ENCODE measurements around the gene CYP27B1.
A peak's percentile ranks its signal among the peaks of the same experiment; 100 is the strongest.

CYP27B1 gene

DNA sequence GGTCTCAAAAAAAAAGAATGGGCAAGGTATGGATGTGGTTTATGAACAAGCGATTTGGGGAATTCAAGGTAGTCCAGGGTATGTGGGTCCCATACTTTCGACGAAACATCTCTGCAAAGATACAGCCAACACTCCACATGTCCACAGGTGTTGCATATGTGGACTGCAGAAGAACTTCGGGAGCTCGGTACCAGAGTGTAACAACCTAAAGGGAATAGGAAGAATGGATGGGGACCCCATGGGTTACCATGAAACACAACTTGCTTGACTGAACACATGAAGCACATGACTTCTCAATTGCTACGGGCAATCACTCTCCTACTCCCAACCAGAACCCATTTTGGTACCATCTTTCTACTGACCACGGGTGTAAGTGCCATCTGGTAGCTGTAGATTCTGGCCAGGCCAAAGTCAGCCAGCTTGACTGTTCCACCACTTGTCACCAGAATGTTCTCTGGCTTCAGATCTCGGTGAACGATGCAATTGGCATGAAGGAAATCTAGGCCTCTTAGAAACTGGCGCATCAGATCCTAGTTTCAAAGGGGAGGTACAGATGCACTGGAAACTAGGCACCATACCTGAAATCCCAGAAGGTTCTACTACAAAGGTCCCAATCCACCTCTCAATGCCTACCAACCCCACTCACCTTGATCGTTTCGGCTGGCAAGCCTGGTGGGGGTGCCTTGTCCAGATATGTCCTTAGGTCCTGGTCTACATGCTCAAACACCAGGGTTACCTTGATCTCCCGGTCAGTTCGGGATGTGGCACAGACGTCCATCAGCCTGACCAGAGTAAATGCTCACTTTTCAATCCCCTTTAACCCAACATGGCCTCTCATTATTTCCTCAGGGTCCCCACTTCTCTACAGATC is 16.1 kb downstream of the CYP27B1 start:
- no peak for DNase-seq

DNA sequence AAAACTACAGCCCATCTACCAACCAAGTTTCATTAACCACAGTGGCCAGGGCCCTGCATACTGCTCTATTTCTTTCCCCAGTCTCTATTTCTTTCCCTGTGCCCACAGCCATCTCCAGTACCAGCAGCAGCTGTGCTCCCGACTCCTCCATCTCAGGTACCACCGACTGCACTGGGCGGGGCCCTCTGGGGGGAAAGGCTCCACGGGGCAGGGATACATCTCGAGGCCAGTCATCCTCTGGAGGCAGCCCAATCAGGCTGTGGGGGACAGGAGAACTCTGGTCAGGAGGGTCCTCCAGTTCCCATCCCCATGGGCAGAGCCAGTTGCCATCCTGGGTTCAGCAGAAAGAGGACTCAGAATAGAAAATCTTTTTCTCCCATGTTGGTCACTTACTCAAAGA is 17.8 kb downstream of the CYP27B1 start:
- no peak for DNase-seq

DNA sequence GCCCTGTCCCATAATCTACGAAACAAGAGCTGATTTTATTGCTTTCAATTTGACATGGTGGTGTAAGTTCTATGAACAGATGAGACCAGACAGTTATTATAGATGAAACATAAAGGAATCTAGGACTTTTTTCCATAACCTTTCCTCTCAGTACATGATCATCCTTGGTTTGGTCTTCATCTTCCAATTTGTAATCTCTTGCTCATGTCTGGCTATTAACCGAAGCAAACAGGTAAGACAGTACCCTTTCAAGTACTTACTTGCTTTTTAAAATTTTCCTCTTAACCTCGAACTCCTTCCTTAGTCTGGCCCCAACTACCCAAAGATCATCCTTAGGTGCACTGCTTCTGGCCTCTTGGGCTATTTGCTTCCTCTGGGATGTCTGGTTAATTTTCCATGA is 20.9 kb downstream of the CYP27B1 start:
- no peak for DNase-seq

DNA sequence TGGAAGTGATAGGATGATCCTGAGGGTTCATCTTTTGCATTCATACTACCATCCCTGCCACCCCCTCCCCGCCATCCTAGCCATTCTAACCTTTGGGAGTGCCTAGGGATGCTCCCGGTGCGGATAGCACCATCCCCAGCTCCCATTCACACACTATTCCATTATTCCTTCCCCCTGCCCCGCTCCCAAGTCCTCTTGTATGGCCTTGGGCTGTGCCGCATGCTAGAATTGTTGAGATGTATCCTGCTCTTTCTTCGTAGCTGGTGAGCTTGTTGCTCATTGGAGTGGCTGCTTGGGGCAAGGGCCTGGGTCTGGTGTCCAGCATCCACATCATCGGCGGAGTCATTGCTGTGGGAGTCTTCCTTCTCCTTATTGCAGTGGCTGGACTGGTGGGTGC is 21.4 kb downstream of the CYP27B1 start:
- DNase-seq: no peak

DNA sequence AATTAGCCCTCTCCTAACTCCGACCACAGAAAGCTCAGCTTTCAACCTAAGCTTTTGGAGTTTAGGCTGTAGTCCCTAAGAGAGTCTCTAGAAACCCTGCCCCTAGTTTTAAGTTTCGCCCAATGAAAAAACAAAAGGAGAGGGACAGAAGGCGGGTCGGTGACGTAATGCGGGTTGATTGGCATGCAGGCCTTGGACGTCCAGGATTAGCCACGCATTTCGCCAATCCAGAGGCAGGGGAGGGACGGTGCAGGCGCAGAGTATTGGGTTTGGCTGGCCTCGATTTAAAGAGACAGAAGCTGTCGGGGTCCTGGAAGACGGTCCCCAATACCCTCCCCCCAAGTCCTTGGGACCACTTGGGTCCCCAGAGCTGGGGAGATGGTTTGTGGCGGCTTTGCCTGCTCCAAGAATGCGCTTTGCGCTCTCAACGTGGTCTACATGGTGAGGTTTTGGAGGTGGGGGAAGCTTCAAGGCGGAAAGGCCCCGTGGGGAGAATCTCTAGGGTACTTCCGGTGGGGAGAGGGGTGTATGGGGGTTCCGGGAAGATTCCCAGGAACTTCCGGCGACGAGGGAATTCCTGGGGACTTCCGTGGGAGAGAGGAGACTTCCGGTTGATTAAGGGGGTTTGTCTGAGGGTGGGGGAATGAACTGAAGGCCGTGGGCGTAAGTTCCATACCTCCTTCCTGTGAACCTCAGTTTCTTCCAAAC is 21.9 kb downstream of the CYP27B1 start, which contains the start of gene TSPAN31:
Gene TSPAN31 (plus strand): TSS at position 263 of the 708 bp plus-strand sequence. CDS start 116 bp downstream, at position 379.
- DNase-seq: peak; percentile 93

DNA sequence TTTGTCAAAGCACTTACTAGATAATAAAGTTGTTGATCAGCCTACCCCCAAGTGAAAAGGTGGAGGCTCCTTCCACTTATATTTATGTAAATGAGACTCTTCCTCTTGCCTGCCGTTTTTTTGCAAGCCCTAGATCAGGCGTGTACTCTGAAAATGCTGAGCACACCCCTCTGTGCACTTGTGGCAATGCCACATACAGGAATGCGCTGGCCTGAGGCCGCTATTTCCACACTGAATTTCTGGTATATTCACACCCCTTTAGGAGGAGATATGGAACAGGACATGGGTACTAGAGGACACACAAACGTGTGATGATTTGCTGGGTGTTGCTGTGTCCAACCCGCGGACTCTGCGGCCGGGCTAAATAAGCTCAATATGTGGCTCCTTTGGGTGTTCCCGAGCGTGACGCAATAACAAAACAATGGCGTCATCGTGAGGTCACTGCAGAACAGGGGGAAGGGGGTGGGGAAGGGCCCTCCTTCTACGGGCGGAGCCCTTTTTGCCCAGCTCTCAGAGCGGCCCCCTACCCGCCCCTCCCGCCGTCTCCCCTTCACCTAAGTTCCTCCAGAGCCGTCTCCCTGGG is 22.6 kb downstream of the CYP27B1 start:
- peak; percentile 54 for DNase-seq

DNA sequence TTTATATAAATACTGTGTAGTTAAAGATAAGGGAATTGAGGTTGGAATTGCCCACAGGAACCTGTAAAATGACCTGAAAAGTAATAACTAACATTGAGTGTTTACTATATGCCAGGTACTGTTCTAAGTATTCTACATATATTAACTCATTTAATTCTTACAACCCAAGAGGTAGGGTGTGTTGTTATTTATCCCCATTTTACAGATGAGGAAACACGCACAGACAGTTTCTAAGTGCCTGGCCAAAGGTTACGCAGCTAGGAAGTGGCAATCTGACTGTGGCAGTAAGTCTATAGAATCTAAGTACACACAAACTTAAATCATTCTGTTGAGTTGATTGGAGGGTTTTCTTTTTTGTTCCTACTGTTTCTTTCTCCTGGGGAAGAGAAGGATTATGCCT is 23.1 kb downstream of the CYP27B1 start:
- no peak for DNase-seq

DNA sequence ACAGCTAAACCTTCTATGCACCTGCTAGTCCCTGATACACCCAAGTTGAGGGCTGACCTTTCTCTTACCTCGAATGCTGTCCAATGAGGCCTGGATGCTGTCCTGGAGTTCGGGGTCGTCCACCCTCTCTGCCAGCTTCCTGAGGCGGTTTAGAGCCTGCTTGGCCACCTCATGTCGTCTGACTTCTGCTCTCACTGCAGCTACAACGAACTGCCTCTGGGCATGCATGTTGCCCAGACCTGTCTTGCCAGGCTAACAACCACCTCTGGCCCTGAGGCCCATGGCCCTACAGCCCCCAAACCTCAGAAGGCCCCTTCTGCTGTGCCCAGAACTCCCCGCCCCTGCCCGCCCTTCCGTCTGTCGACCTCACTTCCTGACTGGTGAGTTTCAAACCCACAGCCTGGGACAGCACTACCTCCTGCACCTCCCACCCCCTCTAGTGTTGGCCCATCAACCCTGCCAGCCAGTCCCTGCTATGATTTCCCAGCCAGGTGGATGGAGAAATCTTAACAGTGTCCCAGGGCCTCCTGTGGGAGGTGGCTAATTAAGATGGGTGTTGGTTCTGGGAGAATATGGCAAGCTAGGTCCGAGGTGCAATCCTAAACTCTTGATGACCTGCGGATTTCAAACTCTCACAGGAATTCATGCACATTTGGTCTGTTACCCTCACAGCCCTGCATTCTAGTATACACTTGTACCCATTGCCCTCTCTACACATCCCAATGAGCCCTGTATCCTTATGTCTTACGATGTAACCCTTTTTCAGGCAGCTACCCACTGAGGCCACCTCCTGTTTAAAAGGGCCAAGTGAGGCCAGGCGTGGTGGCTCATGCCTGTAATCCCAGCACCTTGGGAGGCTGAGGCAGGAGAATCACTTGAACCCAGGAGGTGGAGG is 24.8 kb downstream of the CYP27B1 start:
- peak; percentile 79 for DNase-seq

DNA sequence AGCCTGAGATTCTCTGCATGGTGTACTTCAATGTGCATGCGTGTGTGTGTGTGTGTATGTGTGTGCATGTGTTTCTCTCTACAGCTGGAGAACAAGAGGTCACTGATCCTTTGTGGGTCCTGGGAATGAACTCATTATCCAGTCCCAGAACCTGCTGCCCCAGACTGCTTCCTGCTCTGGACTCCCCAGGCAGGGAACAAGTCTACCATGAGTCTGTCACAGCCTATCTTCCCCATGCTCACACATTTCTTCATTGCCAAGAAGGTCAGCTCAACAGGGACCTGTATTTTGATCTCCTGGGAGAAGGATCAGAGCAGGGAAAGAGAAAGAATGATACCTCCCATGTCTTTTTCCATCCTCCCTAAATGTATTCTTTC is 25.5 kb downstream of the CYP27B1 start:
- DNase-seq: no peak

DNA sequence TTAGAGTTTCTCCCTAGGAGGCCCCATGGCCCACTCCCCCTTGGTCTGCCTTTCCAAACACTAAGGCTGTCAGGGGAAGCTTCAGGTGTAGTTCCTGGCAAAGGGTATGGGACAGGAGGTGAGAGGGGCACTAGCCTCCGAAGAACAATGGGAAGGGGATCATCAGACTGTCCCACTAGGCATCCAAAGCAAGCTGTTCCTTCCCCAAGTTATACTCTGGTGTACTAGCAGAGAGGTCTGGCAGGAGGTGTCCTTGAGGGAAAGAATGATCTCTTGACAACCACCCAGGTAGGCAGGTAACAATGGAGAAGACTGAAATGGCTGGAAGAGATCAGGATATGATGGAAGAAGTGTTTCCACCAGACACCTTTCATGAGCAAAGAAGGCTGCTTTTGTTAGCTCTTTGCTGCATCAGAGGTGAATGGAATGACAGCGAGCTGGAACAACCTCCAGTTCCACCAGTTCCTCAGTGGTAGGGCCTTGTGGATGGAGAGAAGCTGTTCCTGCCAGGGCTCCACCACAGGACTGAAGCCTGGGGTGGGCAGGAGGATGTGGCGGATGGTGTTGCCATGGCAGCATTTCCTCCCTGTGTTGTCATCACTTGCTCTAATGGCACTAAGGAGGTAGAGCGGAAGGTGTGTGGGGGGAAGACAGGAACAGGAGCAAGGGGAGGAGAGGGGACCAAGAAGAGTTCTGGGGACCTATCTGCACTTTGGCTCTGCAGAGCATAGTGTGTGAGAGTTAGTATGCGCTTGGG is 26.0 kb downstream of the CYP27B1 start:
- peak; percentile 83 for DNase-seq

DNA sequence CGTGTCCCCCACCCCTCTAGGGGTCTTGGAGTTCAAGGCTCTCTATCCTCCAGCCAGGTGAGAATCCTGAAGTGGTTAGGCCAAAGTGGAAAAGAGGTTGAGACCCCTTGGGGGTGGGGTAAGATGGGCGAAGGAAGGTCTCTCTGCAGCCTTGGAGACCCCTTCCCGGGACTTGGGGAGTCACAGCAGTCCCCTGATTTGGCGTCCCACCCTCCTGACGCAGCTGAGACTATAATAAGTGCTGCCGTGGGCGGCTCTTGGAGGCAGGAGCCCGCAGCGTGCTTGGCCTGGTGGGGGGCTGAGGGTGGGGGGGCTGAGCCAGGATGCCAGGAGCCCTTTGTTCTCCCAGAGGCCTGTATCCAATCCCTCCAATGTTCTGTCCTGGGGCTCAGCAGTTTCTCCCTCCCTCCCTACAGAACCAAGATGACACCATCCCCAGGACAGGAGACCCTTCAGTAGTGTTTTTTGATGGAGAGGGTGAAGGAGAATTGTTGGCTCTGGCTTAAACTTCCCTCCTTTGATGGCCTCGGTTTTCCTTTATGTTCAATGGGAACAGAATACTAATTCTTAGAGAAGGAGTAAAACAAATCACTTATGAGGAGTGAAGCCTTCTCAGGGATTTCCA is 26.9 kb downstream of the CYP27B1 start:
- no peak for DNase-seq

DNA sequence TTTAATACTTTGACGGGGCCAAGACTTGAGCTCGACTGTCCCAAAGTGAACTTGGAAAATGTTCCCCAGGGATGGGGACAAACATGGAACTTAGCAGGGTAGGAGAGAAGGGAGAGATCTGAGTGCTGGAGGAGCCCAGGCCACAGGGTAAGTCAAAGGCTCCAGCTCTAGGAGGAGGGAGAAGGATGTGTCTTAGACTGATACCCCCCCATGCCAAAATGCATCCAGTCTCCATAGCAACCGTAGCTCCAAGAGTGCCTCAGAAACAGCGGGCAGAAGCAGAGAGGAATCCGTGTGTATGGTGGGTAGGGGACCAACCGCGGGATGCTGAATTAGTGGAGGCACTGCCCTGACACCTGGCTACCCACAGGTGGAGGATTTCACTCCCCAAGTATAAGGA is 27.5 kb downstream of the CYP27B1 start:
- DNase-seq: no peak

DNA sequence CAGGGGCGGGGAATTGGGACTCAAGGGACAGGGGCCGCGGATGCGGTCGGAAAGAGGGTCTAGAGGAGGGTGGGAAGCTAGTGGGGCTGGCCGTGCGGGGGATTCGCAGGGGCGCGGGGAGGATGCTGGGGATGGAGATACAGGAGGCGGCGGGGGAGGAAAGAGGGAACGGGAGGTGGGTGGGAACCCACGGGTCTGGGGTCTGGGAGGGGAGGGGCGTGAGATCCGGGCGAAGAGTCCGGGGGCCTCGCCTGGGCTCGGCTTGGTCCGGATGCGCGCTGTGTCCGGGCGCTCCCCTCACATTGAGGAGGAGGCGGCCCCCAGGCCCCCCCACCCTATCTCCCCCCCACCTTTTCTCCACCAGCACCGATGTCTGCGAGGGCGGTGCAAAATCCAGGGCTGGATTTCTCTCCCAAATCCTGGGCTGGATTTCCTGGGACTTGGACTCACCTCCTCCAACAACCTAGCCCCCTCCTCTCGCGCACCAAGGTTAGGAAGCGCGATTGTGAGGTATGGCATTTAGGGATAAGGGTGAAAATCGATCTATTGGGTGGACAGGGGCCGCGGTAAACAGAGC is 28.1 kb downstream of the CYP27B1 start, which contains the start of gene AGAP2:
Gene AGAP2 (minus strand): TSS at position 82 of the 577 bp plus-strand sequence. CDS start 496 bp downstream, outside the sequence.
- no peak for DNase-seq

DNA sequence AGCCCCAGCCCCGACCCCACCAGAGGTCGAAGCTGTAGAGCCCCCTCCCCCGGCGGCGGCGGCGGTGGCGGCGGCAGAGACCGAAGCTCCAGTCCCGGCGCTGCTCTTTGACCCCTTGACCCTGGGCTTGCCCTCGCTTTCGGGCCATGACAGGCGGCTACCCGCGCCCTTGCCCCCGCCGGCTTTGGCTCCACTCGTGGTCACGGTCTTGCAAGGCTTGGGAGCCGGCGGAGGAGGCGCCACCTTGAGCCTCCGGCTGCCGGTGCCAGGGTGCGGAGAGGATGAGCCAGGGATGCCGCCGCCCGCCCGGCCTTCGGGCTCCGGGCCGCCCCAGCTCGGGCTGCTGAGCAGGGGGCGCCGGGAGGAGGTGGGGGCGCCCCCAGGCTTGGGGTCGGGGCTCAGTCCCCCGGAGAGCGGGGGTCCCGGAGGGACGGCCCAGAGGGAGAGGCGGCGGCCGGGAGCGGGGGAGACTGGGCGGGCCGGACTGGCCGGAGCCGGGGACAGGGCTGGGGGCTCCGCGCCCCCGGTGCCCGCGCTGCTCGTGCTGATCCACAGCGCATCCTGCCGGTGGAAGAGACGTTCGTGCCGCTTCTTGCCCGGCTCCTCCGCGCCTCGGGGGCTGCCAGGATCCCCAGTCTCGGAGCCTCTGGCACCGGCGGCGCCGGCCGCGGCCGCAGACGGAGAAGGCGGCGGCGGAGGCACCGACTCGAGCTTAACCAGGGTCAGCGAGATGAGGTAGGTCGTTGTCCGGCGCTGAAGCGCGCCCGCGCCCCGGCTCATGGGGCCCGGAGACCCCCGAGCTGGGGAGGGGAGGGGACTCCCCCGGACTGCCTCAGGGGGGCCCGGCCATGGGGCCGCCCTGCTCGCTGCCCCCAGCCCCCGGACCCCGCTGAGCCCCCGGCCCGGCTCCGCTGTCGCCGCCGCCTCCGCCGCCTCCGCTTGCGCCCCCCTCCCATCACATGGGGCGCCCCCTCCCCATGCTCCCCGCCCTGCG is 29.1 kb downstream of the CYP27B1 start:
- DNase-seq: no peak

DNA sequence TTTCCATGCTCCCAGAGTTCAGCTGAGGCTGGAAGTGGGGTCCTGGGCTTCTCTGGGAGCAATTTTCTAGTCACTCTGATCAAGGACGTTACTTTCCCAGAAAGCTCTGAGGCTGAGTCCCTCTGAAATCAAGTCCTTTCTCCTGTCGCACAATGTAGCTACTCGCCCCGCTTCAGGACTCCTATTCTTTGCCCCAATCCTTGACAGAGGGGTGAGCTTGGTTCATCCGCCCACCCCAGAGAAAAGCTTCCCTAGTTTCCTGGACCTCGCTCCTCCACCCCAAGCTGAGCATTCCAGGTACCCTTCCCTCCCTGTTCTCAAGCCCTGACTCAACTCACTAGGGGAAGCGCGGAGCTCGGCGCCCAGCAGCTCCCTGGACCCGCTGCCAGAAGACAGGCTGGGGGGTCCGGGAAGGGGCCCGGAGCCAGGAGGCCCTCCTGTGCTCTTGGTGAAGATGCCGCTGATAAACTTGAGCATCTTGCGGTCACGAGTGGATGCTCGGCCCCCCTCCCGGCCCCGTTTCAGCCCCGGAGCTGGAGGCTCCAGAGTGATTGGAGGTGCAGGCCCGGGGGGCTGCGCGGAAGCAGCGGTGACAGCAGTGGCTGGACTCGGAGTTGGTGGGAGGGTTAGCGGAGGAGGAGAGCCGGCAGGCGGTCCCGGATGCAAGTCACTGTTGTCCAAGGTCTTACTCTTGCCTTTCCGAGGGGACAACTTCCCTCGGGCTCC is 30.0 kb downstream of the CYP27B1 start:
- DNase-seq: no peak

DNA sequence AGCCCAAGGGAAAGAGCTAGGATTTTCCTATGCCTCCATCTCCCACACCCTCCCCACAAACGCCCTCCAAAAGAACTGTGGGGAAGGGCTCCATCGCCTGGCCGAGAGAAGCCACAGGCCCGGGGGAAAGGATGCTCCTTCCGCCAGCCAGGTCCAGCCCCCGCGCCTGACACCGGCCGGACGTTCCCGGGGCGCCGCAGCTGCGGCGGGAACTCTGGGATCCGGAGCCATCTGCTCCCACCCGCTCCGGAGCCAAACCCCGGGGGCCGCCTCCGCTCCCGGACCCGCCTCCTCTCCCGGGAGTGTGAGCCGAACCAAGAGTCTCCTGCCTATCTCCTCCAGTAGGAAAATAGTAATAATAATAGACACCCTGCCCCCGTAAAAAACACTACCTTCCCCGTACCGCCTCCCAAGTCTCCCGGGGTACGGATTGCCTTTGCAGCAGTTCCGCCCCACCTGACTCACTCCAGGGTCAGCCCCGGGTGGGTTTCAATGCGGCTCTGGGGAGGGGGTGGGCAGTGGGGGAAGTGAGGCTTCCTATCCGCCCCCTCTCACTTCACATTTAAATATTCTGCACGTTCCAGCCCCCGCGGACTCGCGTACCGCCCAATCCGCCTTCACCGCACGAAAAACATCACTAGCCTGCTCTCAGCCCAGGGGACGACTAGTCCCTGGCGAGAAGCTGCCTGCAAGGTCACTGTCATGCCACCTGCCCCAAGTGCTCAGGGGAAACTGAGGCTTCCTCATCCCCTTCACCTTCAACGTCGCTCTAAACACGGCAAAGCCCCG is 30.7 kb downstream of the CYP27B1 start:
- DNase-seq: no peak

DNA sequence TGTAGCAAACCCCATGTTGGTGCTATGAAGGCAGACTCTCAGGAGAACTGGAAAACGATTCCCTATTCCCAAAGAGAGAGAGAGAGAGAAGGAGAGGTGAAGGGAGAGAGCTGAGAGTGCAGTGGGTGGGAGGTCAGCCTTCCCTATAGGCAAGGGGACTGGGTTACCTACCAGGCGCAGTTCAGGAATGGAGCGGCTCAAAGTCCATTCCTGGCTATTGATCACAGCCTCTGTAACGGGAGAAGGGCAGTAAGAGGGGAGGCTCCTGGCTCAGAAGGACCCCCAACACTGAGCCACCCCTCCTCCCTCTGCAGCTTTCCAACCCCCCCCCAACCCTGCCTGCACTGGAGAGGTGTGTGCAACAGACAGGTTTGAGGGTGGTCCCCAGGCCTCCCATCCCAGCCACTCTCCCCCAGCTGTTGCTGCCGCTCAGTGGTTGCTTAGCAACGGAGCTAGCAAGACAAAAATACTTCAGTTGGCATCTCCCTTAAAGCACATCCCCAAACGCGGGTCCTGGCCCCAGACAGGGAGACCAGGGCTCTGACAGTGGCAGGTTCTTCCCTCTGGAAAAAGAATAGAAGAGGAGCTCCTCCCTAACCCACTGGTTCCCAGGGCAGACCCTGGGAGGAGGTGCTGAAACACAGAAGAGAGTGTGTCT is 31.6 kb downstream of the CYP27B1 start:
- no peak for DNase-seq

DNA sequence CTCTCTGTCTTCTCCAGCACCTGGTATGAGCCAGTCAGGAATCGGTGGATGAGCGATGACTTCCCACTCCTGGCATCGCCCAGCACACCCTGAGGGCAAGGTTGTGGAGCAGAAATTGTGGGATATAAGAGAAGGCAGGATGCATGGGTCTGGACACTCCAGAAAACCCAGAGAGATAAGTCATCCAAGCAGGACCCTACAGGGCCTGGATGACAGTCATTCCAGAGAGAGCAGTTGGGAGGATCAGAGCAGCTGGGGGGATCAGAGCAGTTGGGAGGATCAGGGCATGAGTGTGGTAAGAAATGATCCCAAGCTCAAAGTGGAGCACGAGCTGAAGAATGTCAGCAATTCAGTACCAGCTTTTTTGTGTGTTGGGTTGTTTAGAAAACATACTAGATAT is 32.3 kb downstream of the CYP27B1 start:
- DNase-seq: no peak
